ENCODE results near the gene B2M. TPM values are rescaled to one million over a fixed set of nuclear protein-coding genes. Genes with fewer than 3 reads are reported as not detected.
"Not testable (repeated sequence)": the region's sequence is repeated elsewhere in the genome, so short reads cannot be mapped to it uniquely, and the experiment has no call there.

B2M gene
- polyA plus RNA-seq, 4 donors, result 1,875 to 5,068 (median 4,132) TPM

GRCh38 chr15:44715797-44716334 lies 4.5 kb downstream of the B2M start:
- Histone ChIP-seq H3K4me1 (ENCODE audit: control insufficient read depth in 3 of 3, insufficient read depth in 2 of 3, low read depth in 1 of 3, low read length in 2 of 3) (peaks cover 4 to 12% (median 11%) of the 10 kb centered on the region in 3 donors), H3K27ac (ENCODE audit: low read depth in 1 of 3, low read length in 2 of 3) (peak overlapping the region in 2 of 3 donors; percentile 45 to 47), H3K27me3 (ENCODE audit: control insufficient read depth in 3 of 3, insufficient read depth in 3 of 3, low read length in 3 of 3) (no peaks in the 10 kb centered on the region), H3K9me3 (ENCODE audit: control insufficient read depth in 2 of 2, insufficient read depth in 1 of 2, low read depth in 1 of 2, low read length in 1 of 2) (peaks cover 0 to 4% of the 10 kb centered on the region in 2 donors), H3K36me3 (ENCODE audit: control insufficient read depth in 3 of 3, insufficient read depth in 2 of 3, low read depth in 1 of 3, low read length in 3 of 3) (peaks cover 13 to 24% (median 20%) of the 10 kb centered on the region in 3 donors), H3K4me3 (ENCODE audit: low read depth in 1 of 3, low read length in 3 of 3) (peak overlapping the region in 1 of 3 donors; percentile 12)
- 71 to 79% (median 75%) methylated on average over 2 of the region's 2 CpGs for WGBS, 3 donors
- no peak for FAIRE-seq
- no peak for DNase-seq

- H3K36me3 ChIP-seq (ENCODE audit: control insufficient read depth in 3 of 3, insufficient read depth in 2 of 3, low read depth in 1 of 3, low read length in 3 of 3), result peaks cover 13 to 24% (median 20%) of the 10 kb centered on the region in 3 donors
- H3K27ac ChIP-seq (ENCODE audit: low read depth in 1 of 3, low read length in 2 of 3), result no peak overlapping the region
- FAIRE-seq (no peak), DNase-seq (no peak)
- H3K9me3 ChIP-seq (ENCODE audit: control insufficient read depth in 2 of 2, insufficient read depth in 1 of 2, low read depth in 1 of 2, low read length in 1 of 2), result peaks cover 0 to 4% of the 10 kb centered on the region in 2 donors
- no peaks in the 10 kb centered on the region for H3K27me3 ChIP-seq (ENCODE audit: control insufficient read depth in 3 of 3, insufficient read depth in 3 of 3, low read length in 3 of 3)
- peaks cover 4 to 12% (median 11%) of the 10 kb centered on the region in 3 donors for H3K4me1 ChIP-seq (ENCODE audit: control insufficient read depth in 3 of 3, insufficient read depth in 2 of 3, low read depth in 1 of 3, low read length in 2 of 3)
- 71 to 82% (median 76%) methylated on average over 2 of the region's 2 CpGs for WGBS, 3 donors
- H3K4me3 ChIP-seq (ENCODE audit: low read depth in 1 of 3, low read length in 3 of 3), result no peak overlapping the region
Observed at GRCh38 chr15:44716983-44717602, 5.8 kb downstream of the B2M start.

GRCh38 chr15:44718180-44718926 lies 7.0 kb downstream of the B2M start:
- H3K4me3 ChIP-seq (ENCODE audit: low read depth in 1 of 3, low read length in 3 of 3), result no peak overlapping the region
- H3K36me3 ChIP-seq (ENCODE audit: control insufficient read depth in 3 of 3, insufficient read depth in 2 of 3, low read depth in 1 of 3, low read length in 3 of 3), result peaks cover 13 to 24% (median 20%) of the 10 kb centered on the region in 3 donors
- DNase-seq (no peak), FAIRE-seq (no peak)
- peaks cover 4 to 11% (median 9%) of the 10 kb centered on the region in 3 donors for H3K4me1 ChIP-seq (ENCODE audit: control insufficient read depth in 3 of 3, insufficient read depth in 2 of 3, low read depth in 1 of 3, low read length in 2 of 3)
- H3K9me3 ChIP-seq (ENCODE audit: control insufficient read depth in 2 of 2, insufficient read depth in 1 of 2, low read depth in 1 of 2, low read length in 1 of 2), result peaks cover 0 to 4% of the 10 kb centered on the region in 2 donors
- no peak overlapping the region for H3K27ac ChIP-seq (ENCODE audit: low read depth in 1 of 3, low read length in 2 of 3)
- 53 to 64% (median 58%) methylated on average over 4 of the region's 4 CpGs for WGBS, 3 donors
- no peaks in the 10 kb centered on the region for H3K27me3 ChIP-seq (ENCODE audit: control insufficient read depth in 3 of 3, insufficient read depth in 3 of 3, low read length in 3 of 3)

- H3K4me3 ChIP-seq (ENCODE audit: low read depth in 1 of 3, low read length in 3 of 3), result no peak overlapping the region
- FAIRE-seq, result no peak
- H3K27ac ChIP-seq (ENCODE audit: low read depth in 1 of 3, low read length in 2 of 3), result peak overlapping the region in 1 of 3 donors; percentile 68
- 83 to 86% (median 83%) methylated on average over 8 of the region's 8 CpGs for WGBS, 3 donors
- peaks cover 0 to 4% of the 10 kb centered on the region in 2 donors for H3K9me3 ChIP-seq (ENCODE audit: control insufficient read depth in 2 of 2, insufficient read depth in 1 of 2, low read depth in 1 of 2, low read length in 1 of 2)
- H3K4me1 ChIP-seq (ENCODE audit: control insufficient read depth in 3 of 3, insufficient read depth in 2 of 3, low read depth in 1 of 3, low read length in 2 of 3), result peaks cover 4 to 11% (median 4%) of the 10 kb centered on the region in 3 donors
- H3K36me3 ChIP-seq (ENCODE audit: control insufficient read depth in 3 of 3, insufficient read depth in 2 of 3, low read depth in 1 of 3, low read length in 3 of 3), result peaks cover 13 to 24% (median 20%) of the 10 kb centered on the region in 3 donors
- no peaks in the 10 kb centered on the region for H3K27me3 ChIP-seq (ENCODE audit: control insufficient read depth in 3 of 3, insufficient read depth in 3 of 3, low read length in 3 of 3)
- DNase-seq, result no peak
Observed at GRCh38 chr15:44718927-44719292, 7.6 kb downstream of the B2M start.

- H3K27me3 ChIP-seq (ENCODE audit: control insufficient read depth in 3 of 3, insufficient read depth in 3 of 3, low read length in 3 of 3), result no peaks in the 10 kb centered on the region
- peak overlapping the region; percentile 22 to 68 (median 30) for H3K27ac ChIP-seq (ENCODE audit: low read depth in 1 of 3, low read length in 2 of 3)
- DNase-seq, result peak in 1 of 2 donors; percentile 40
- H3K4me3 ChIP-seq (ENCODE audit: low read depth in 1 of 3, low read length in 3 of 3), result no peak overlapping the region
- WGBS, 3 donors, result 49 to 69% (median 60%) methylated on average over 4 of the region's 4 CpGs
- no peak for FAIRE-seq
- H3K9me3 ChIP-seq (ENCODE audit: control insufficient read depth in 2 of 2, insufficient read depth in 1 of 2, low read depth in 1 of 2, low read length in 1 of 2), result peaks cover 0 to 4% of the 10 kb centered on the region in 2 donors
- peaks cover 0 to 11% (median 4%) of the 10 kb centered on the region in 3 donors for H3K4me1 ChIP-seq (ENCODE audit: control insufficient read depth in 3 of 3, insufficient read depth in 2 of 3, low read depth in 1 of 3, low read length in 2 of 3)
- peaks cover 11 to 24% (median 20%) of the 10 kb centered on the region in 3 donors for H3K36me3 ChIP-seq (ENCODE audit: control insufficient read depth in 3 of 3, insufficient read depth in 2 of 3, low read depth in 1 of 3, low read length in 3 of 3)
Observed at GRCh38 chr15:44719293-44719999, 8.1 kb downstream of the B2M start.

- not testable (repeated sequence) for DNase-seq; FAIRE-seq; H3K4me3 ChIP-seq (ENCODE audit: low read depth in 1 of 3, low read length in 3 of 3); H3K27me3 ChIP-seq (ENCODE audit: control insufficient read depth in 3 of 3, insufficient read depth in 3 of 3, low read length in 3 of 3); H3K9me3 ChIP-seq (ENCODE audit: control insufficient read depth in 2 of 2, insufficient read depth in 1 of 2, low read depth in 1 of 2, low read length in 1 of 2); H3K4me1 ChIP-seq (ENCODE audit: control insufficient read depth in 3 of 3, insufficient read depth in 2 of 3, low read depth in 1 of 3, low read length in 2 of 3)
- Histone ChIP-seq H3K36me3 (ENCODE audit: control insufficient read depth in 3 of 3, insufficient read depth in 2 of 3, low read depth in 1 of 3, low read length in 3 of 3) (peaks cover 10 to 24% (median 20%) of the 10 kb centered on the region in 3 donors), H3K27ac (ENCODE audit: low read depth in 1 of 3, low read length in 2 of 3) (peak overlapping the region in 1 of 3 donors; percentile 1)
- WGBS, 3 donors, result 82 to 85% (median 83%) methylated on average over 8 of the region's 8 CpGs
Observed at GRCh38 chr15:44720000-44720435, 8.7 kb downstream of the B2M start.

- peaks cover 0 to 4% (median 3%) of the 10 kb centered on the region in 3 donors for H3K4me1 ChIP-seq (ENCODE audit: control insufficient read depth in 3 of 3, insufficient read depth in 2 of 3, low read depth in 1 of 3, low read length in 2 of 3)
- H3K4me3 ChIP-seq (ENCODE audit: low read depth in 1 of 3, low read length in 3 of 3), result no peak overlapping the region
- DNase-seq (no peak), FAIRE-seq (no peak)
- peaks cover 10 to 20% (median 15%) of the 10 kb centered on the region in 3 donors for H3K36me3 ChIP-seq (ENCODE audit: control insufficient read depth in 3 of 3, insufficient read depth in 2 of 3, low read depth in 1 of 3, low read length in 3 of 3)
- 52 to 74% (median 64%) methylated on average over 4 of the region's 4 CpGs for WGBS, 3 donors
- no peaks in the 10 kb centered on the region for H3K27me3 ChIP-seq (ENCODE audit: control insufficient read depth in 3 of 3, insufficient read depth in 3 of 3, low read length in 3 of 3)
- H3K9me3 ChIP-seq (ENCODE audit: control insufficient read depth in 2 of 2, insufficient read depth in 1 of 2, low read depth in 1 of 2, low read length in 1 of 2), result peaks cover 0 to 4% of the 10 kb centered on the region in 2 donors
- peak overlapping the region in 2 of 3 donors; percentile 46 to 55 for H3K27ac ChIP-seq (ENCODE audit: low read depth in 1 of 3, low read length in 2 of 3)
Observed at GRCh38 chr15:44720460-44721176, 9.3 kb downstream of the B2M start.
